H9 (cell line): Measurements from ENCODE around the gene LIPH. TPM values are rescaled to one million over a fixed set of nuclear protein-coding genes. Genes with fewer than 3 reads are reported as not detected.

Experiments used
- DNase-seq: peaks from one replicate; pipeline ENCODE4 v3.0.0-alpha.2; 2017
- H2AFZ ChIP-seq: one replicate; pipeline ENCODE4 v1.6.1; 2013; ENCODE audit warnings: mild to moderate bottlenecking, low read length, control low read depth, moderate library complexity
- H2AK5ac ChIP-seq: 2 replicates; pipeline ENCODE4 v1.6.1; 2013; ENCODE audit warnings: low read length, control low read depth, mixed read lengths; ENCODE audit not compliant: insufficient read length
- H2BK120ac ChIP-seq: one replicate; pipeline ENCODE4 v1.6.1; 2013; ENCODE audit warnings: low read depth, mild to moderate bottlenecking, low read length, control low read depth, inconsistent platforms; ENCODE audit not compliant: poor library complexity, severe bottlenecking
- H2BK12ac ChIP-seq: 2 replicates; pipeline ENCODE4 v1.6.1; 2013; ENCODE audit warnings: low read length, control low read depth, mixed read lengths, low read depth; ENCODE audit not compliant: insufficient read length
- H2BK15ac ChIP-seq: 2 replicates; pipeline ENCODE4 v1.6.1; 2013; ENCODE audit warnings: low read depth, low read length, control low read depth
- H2BK20ac ChIP-seq: one replicate; pipeline ENCODE4 v1.6.1; 2013; ENCODE audit warnings: low read depth, mild to moderate bottlenecking, low read length, control low read depth, inconsistent platforms; ENCODE audit not compliant: poor library complexity, severe bottlenecking
- H2BK5ac ChIP-seq: 2 replicates; pipeline ENCODE4 v1.6.1; 2013; ENCODE audit warnings: low read length, control low read depth, mixed read lengths; ENCODE audit not compliant: insufficient read length
- H3K14ac ChIP-seq: 2 replicates; pipeline ENCODE4 v1.6.1; 2013; ENCODE audit warnings: low read length, control low read depth; ENCODE audit not compliant: insufficient read depth
- H3K18ac ChIP-seq: 2 replicates; pipeline ENCODE4 v1.6.1; 2013; ENCODE audit warnings: low read depth, mild to moderate bottlenecking, mixed read lengths, low read length, control low read depth; ENCODE audit not compliant: insufficient read length
- H3K23ac ChIP-seq: 2 replicates; pipeline ENCODE4 v1.6.1; 2013; ENCODE audit warnings: low read length, control low read depth, mixed read lengths, low read depth; ENCODE audit not compliant: insufficient read length
- H3K23me2 ChIP-seq: 2 replicates; pipeline ENCODE4 v1.6.1; 2013; ENCODE audit warnings: low read depth, mild to moderate bottlenecking, mixed read lengths, low read length, control low read depth; ENCODE audit not compliant: insufficient read length, poor library complexity, severe bottlenecking
- H3K27ac ChIP-seq: 2 replicates; pipeline ENCODE4 v1.5.1; 2013; ENCODE audit warnings: low read length, control low read depth, mixed read lengths, low read depth; ENCODE audit not compliant: insufficient read length
- H3K27me3 ChIP-seq: 2 replicates; pipeline ENCODE4 v1.6.1; 2013; ENCODE audit warnings: low read length, control low read depth, inconsistent platforms; ENCODE audit not compliant: insufficient read depth
- H3K4ac ChIP-seq: 2 replicates; pipeline ENCODE4 v1.6.1; 2013; ENCODE audit warnings: low read depth, mild to moderate bottlenecking, control low read depth, inconsistent platforms, low read length, moderate library complexity
- H3K4me1 ChIP-seq: 2 replicates; pipeline ENCODE4 v1.6.1; 2013; ENCODE audit warnings: low read length, control low read depth, inconsistent platforms; ENCODE audit not compliant: insufficient read depth
- H3K4me2 ChIP-seq: 2 replicates; pipeline ENCODE4 v1.6.1; 2013; ENCODE audit warnings: low read length, control low read depth, mixed read lengths; ENCODE audit not compliant: insufficient read length, insufficient read depth
- H3K56ac ChIP-seq: 2 replicates; pipeline ENCODE4 v1.6.1; 2013; ENCODE audit warnings: low read depth, mild to moderate bottlenecking, mixed read lengths, low read length, control low read depth; ENCODE audit not compliant: insufficient read length
- H3K79me1 ChIP-seq: 2 replicates; pipeline ENCODE4 v1.6.1; 2013; ENCODE audit warnings: low read depth, mild to moderate bottlenecking, moderate library complexity, low read length, control low read depth, inconsistent platforms; ENCODE audit not compliant: insufficient read depth, poor library complexity, severe bottlenecking
- H3K79me2 ChIP-seq: 2 replicates; pipeline ENCODE4 v1.6.1; 2013; ENCODE audit warnings: low read length, control low read depth, inconsistent platforms; ENCODE audit not compliant: insufficient read depth
- H3K9ac ChIP-seq: 2 replicates; pipeline ENCODE4 v1.6.1; 2013; ENCODE audit warnings: low read length, control low read depth, mixed read lengths; ENCODE audit not compliant: insufficient read length; ENCODE audit errors: extremely low read depth
- H3K9me3 ChIP-seq: one replicate; pipeline ENCODE4 v1.6.1; 2013; ENCODE audit warnings: low read depth, low read length, inconsistent platforms; ENCODE audit not compliant: control insufficient read depth
- H3T11ph ChIP-seq: one replicate; pipeline ENCODE4 v1.6.1; 2013; ENCODE audit warnings: mild to moderate bottlenecking, low read length, control low read depth, inconsistent platforms
- H4K20me1 ChIP-seq: one replicate; pipeline ENCODE4 v1.6.1; 2013; ENCODE audit not compliant: control insufficient read depth, insufficient read length, insufficient read depth
- H4K5ac ChIP-seq: 2 replicates; pipeline ENCODE4 v1.6.1; 2013; ENCODE audit warnings: low read depth, mild to moderate bottlenecking, mixed read lengths, low read length, control low read depth; ENCODE audit not compliant: insufficient read length
- H4K8ac ChIP-seq: replicated peaks from 2 replicates; pipeline ENCODE4 v1.6.1; 2013; ENCODE audit warnings: low read length, control low read depth, mixed read lengths, low read depth; ENCODE audit not compliant: insufficient read length
- H4K91ac ChIP-seq: 2 replicates; pipeline ENCODE4 v1.6.1; 2013; ENCODE audit warnings: low read depth, mild to moderate bottlenecking, moderate library complexity, mixed read lengths, low read length, control low read depth; ENCODE audit not compliant: insufficient read length
- H3K27ac Mint-ChIP-seq, 3 experiments: 2 replicates in 2 of 3; 3 replicates in 1 of 3; pipeline ENCODE4 v1.8.0; 2020 to 2021; ENCODE audit warnings: mixed read lengths in 3 of 3, mild to moderate bottlenecking in 1 of 3, moderate library complexity in 1 of 3
- H3K27me3 Mint-ChIP-seq: 2 replicates; pipeline ENCODE4 v1.8.0; 2021; ENCODE audit warnings: low read depth, mild to moderate bottlenecking, moderate library complexity, mixed read lengths
- H3K36me3 Mint-ChIP-seq, 3 experiments: 2 replicates in 2 of 3; 3 replicates in 1 of 3; pipeline ENCODE4 v1.8.0; 2020 to 2021; ENCODE audit warnings: low read depth in 3 of 3, mixed read lengths in 3 of 3; ENCODE audit not compliant: insufficient read depth in 1 of 3
- H3K4me1 Mint-ChIP-seq, 2 experiments: 2 replicates each; pipeline ENCODE4 v1.8.0; 2020; ENCODE audit warnings: mixed read lengths in 2 of 2
- H3K4me3 Mint-ChIP-seq, 2 experiments: 2 replicates in 1 of 2; 3 replicates in 1 of 2; pipeline ENCODE4 v1.8.0; 2020 to 2021; ENCODE audit warnings: mild to moderate bottlenecking in 2 of 2, mixed read lengths in 2 of 2, moderate library complexity in 1 of 2
- H3K9me3 Mint-ChIP-seq, 2 experiments: 2 replicates in 1 of 2; 3 replicates in 1 of 2; pipeline ENCODE4 v1.8.0; 2020; ENCODE audit warnings: mild to moderate bottlenecking in 2 of 2, mixed read lengths in 2 of 2, moderate library complexity in 1 of 2
- WGBS: extraction: QIAGEN DNeasy Blood & Tissue Kit; methylation state at CpG from one replicate; pipeline ENCODE4 v1.1.7; 2013; ENCODE audit warnings: missing lambda C conversion rate, low lambda C conversion rate, mixed read lengths; ENCODE audit not compliant: insufficient read length; ENCODE audit errors: extremely low coverage; 5-methylcytosine and 5-hydroxymethylcytosine counted together
- total RNA-seq: library from RNA; stranded (reverse); gene quantifications from 2 replicates; pipeline ENCODE4 v1.2.1, GENCODE V29; 2021
- TF ChIP-seq, protein P1 (sequence below): fragments of 200-600 bp; sonication (generic); conservative IDR thresholded peaks from 3 replicates; pipeline ENCODE4 v1.8.0; 2021; ENCODE audit warnings: antibody characterized with exemption, mild to moderate bottlenecking

The LIPH gene
- total RNA-seq, 1 experiment from 2014 or later, result 0.17 TPM

DNA sequence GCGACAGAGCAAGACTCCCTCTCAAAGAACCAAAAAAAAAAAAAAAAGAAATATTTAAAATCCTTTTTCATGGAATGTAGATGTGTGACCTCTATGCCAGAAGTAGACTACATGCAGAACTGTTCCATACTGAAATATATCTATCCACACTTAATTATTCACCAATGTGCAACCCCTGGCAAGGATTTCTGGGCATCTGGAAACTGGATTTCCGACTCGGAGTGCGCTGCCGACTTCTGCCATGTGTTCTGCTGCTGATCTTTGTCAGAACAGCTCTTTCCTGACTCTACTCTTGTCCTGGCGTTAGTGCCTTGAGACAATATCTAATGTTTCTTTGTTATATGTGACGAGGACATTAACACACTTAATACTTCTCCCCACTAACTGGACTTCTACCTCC lies 11.7 kb downstream of the LIPH start:
- Histone ChIP-seq H2AK5ac (no peak overlapping the region), H3K79me2 (no peaks in the 10 kb centered on the region), H4K20me1 (no peaks in the 10 kb centered on the region), H3K18ac (no peak overlapping the region), H3K4me2 (no peak overlapping the region), H3T11ph (no peak overlapping the region), H3K27ac (no peak overlapping the region), H4K91ac (no peak overlapping the region), H3K4me1 (no peaks in the 10 kb centered on the region), H3K23ac (no peak overlapping the region), H3K9ac (no peak overlapping the region), H2BK120ac (no peak overlapping the region), H3K23me2 (no peaks in the 10 kb centered on the region), H4K5ac (no peak overlapping the region), H3K56ac (no peak overlapping the region), H3K4ac (no peak overlapping the region), H2BK20ac (no peak overlapping the region), H3K27me3 (no peaks in the 10 kb centered on the region), H2BK12ac (no peak overlapping the region), H2AFZ (no peak overlapping the region), H2BK15ac (no peak overlapping the region), H2BK5ac (no peak overlapping the region), H3K79me1 (no peaks in the 10 kb centered on the region), H3K9me3 (no peaks in the 10 kb centered on the region), H4K8ac (no peak overlapping the region), H3K14ac (no peak overlapping the region)
- Mint-ChIP-seq H3K9me3 (no peaks in the 10 kb centered on the region), H3K27ac (no peak overlapping the region), H3K27me3 (no peaks in the 10 kb centered on the region; the same call in none of the 2 replicates), H3K36me3 (no peaks in the 10 kb centered on the region), H3K4me1 (peaks cover 3 to 5% of the 10 kb centered on the region in 2 experiments; a peak in 3 of 4 replicates), H3K4me3 (no peak overlapping the region)
- TF ChIP-seq, protein P1, sequence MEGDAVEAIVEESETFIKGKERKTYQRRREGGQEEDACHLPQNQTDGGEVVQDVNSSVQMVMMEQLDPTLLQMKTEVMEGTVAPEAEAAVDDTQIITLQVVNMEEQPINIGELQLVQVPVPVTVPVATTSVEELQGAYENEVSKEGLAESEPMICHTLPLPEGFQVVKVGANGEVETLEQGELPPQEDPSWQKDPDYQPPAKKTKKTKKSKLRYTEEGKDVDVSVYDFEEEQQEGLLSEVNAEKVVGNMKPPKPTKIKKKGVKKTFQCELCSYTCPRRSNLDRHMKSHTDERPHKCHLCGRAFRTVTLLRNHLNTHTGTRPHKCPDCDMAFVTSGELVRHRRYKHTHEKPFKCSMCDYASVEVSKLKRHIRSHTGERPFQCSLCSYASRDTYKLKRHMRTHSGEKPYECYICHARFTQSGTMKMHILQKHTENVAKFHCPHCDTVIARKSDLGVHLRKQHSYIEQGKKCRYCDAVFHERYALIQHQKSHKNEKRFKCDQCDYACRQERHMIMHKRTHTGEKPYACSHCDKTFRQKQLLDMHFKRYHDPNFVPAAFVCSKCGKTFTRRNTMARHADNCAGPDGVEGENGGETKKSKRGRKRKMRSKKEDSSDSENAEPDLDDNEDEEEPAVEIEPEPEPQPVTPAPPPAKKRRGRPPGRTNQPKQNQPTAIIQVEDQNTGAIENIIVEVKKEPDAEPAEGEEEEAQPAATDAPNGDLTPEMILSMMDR, result no peak
- no peak for DNase-seq
- no CpG with 5 or more reads among the region's 7 CpGs for WGBS
